ENCODE results near the gene PSENEN.

PSENEN gene

GRCh38 chr19:35773020-35773806, 27.8 kb downstream of the PSENEN start:
- no peak for DNase-seq (ENCODE audit: low read depth)

GRCh38 chr19:35774274-35775045, 29.0 kb downstream of the PSENEN start:
- DNase-seq (ENCODE audit: low read depth) = no peak

- no peak for DNase-seq (ENCODE audit: low read depth)
These were observed 29.5 kb downstream of the PSENEN start for GRCh38 chr19:35775046-35775297.

- DNase-seq (ENCODE audit: low read depth) = peak; percentile 95
These were observed 30.0 kb downstream of the PSENEN start, which contains the start of gene ARHGAP33 for GRCh38 chr19:35775298-35776101. ARHGAP33 (plus strand) TSS chr19:35775564; CDS start chr19:35775659, 95 bp downstream.

GRCh38 chr19:35776102-35776788, 30.8 kb downstream of the PSENEN start:
- no peak for DNase-seq (ENCODE audit: low read depth)

- no peak for DNase-seq (ENCODE audit: low read depth)
These were observed 31.8 kb downstream of the PSENEN start for GRCh38 chr19:35777086-35777841.

- no peak for DNase-seq (ENCODE audit: low read depth)
These were observed 32.5 kb downstream of the PSENEN start for GRCh38 chr19:35777961-35778360.

- DNase-seq (ENCODE audit: low read depth) = no peak
These were observed 33.6 kb downstream of the PSENEN start for GRCh38 chr19:35779033-35779432.

GRCh38 chr19:35780058-35780457, 34.6 kb downstream of the PSENEN start:
- DNase-seq (ENCODE audit: low read depth) = no peak

- DNase-seq (ENCODE audit: low read depth) = no peak
These were observed 35.3 kb downstream of the PSENEN start for GRCh38 chr19:35780717-35781116.

- DNase-seq (ENCODE audit: low read depth) = no peak
These were observed 36.2 kb downstream of the PSENEN start for GRCh38 chr19:35781650-35782049.

GRCh38 chr19:35782589-35782988, 37.1 kb downstream of the PSENEN start:
- DNase-seq (ENCODE audit: low read depth) = no peak

GRCh38 chr19:35783469-35784434, 38.3 kb downstream of the PSENEN start:
- DNase-seq (ENCODE audit: low read depth) = no peak

GRCh38 chr19:35784503-35785338, 39.3 kb downstream of the PSENEN start:
- no peak for DNase-seq (ENCODE audit: low read depth)

GRCh38 chr19:35785339-35785627, 39.8 kb downstream of the PSENEN start:
- no peak for DNase-seq (ENCODE audit: low read depth)

GRCh38 chr19:35786299-35787160, 41.1 kb downstream of the PSENEN start:
- no peak for DNase-seq (ENCODE audit: low read depth)

- DNase-seq (ENCODE audit: low read depth) = no peak
These were observed 41.9 kb downstream of the PSENEN start for GRCh38 chr19:35787227-35787799.

Measured in activated T-helper 1 cell treated with Interleukin-2 at 50 U/mL for 16 hours (primary cell).